Breast epithelium (tissue), 4 donors: Measurements from ENCODE around the gene CARD14. TPM values are rescaled to one million over a fixed set of nuclear protein-coding genes. Genes with fewer than 3 reads are reported as not detected.

Experiments used
- DNase-seq, 2 donors: peaks; one replicate each; pipeline ENCODE4 v3.0.0-alpha.2; 2019; ENCODE audit warnings: low spot score in 2 of 2
- H3K27ac ChIP-seq, 2 donors: fragments of 200-600 bp; sonication (generic) in 1 of 2; one replicate each; pipeline ENCODE4 v1.5.1; 2016 to 2019; ENCODE audit warnings: mild to moderate bottlenecking in 1 of 2
- H3K27me3 ChIP-seq, 2 donors: fragments of 200-600 bp; sonication (generic) in 1 of 2; one replicate each; pipeline versions ENCODE4 v1.5.1 to v1.6.0; 2017 to 2019; ENCODE audit warnings: control low read depth in 1 of 2, mild to moderate bottlenecking in 1 of 2
- H3K36me3 ChIP-seq: fragments of 200-600 bp; one replicate; pipeline ENCODE4 v1.5.1; 2019
- H3K4me1 ChIP-seq, 2 donors: fragments of 200-600 bp; sonication (generic); one replicate each; pipeline ENCODE4 v1.5.1; 2016 to 2019; ENCODE audit warnings: control low read depth in 1 of 2
- H3K4me3 ChIP-seq, 3 donors: fragments of 200-600 bp; sonication (generic); 1 replicate in 2 of 3; 2 replicates in 1 of 3; pipeline ENCODE4 v1.5.1; 2016 to 2019; ENCODE audit warnings: mild to moderate bottlenecking in 3 of 3, moderate library complexity in 2 of 3
- H3K9me3 ChIP-seq, 2 donors: fragments of 200-600 bp; sonication (generic) in 1 of 2; one replicate each; pipeline ENCODE4 v1.5.1; 2016 to 2019; ENCODE audit warnings: control low read depth in 1 of 2
- POLR2A ChIP-seq: fragments of 450-650 bp; IDR thresholded peaks from one replicate; pipeline ENCODE4 v1.6.1; 2016; ENCODE audit warnings: antibody characterized with exemption, mild to moderate bottlenecking, moderate library complexity
- POLR2AphosphoS5 ChIP-seq, 3 donors: sonication (generic); formaldehyde crosslinking; IDR thresholded peaks; one replicate each; pipeline ENCODE4 v1.6.1; 2017; ENCODE audit warnings: antibody characterized with exemption in 3 of 3
- intact Hi-C: fragments of 100-400 bp; cut with DNase I; formaldehyde crosslinking; loops from one replicate; pipeline ENCODE4 v1.15.1; 2023; ENCODE audit warnings: low total_unique reads
- total RNA-seq, 3 donors: library from RNA; depleted of rRNA; stranded (reverse); fragments of >200 nt; gene quantifications; one replicate each; pipeline ENCODE4 v1.1.0, GENCODE V29; 2016
- TF ChIP-seq, protein P1 (sequence below), 3 donors: fragments of 450-650 bp; IDR thresholded peaks; one replicate each; pipeline ENCODE4 v1.5.1; 2016 to 2017; ENCODE audit warnings: antibody characterized with exemption in 3 of 3, mild to moderate bottlenecking in 3 of 3, moderate library complexity in 3 of 3

CARD14 gene
- total RNA-seq, 3 donors from 2014 or later, result 0.32 to 13.8 (median 9.4) TPM

GRCh38 chr17:80176757-80177156, 6.9 kb downstream of the CARD14 start:
- H3K4me1 ChIP-seq, result no peaks in the 10 kb centered on the region
- no peaks in the 10 kb centered on the region for H3K9me3 ChIP-seq
- TF ChIP-seq POLR2AphosphoS5 (IDR thresholded peaks at IDR 0.05) (no peak), POLR2A (no peak)
- TF ChIP-seq, protein P1, sequence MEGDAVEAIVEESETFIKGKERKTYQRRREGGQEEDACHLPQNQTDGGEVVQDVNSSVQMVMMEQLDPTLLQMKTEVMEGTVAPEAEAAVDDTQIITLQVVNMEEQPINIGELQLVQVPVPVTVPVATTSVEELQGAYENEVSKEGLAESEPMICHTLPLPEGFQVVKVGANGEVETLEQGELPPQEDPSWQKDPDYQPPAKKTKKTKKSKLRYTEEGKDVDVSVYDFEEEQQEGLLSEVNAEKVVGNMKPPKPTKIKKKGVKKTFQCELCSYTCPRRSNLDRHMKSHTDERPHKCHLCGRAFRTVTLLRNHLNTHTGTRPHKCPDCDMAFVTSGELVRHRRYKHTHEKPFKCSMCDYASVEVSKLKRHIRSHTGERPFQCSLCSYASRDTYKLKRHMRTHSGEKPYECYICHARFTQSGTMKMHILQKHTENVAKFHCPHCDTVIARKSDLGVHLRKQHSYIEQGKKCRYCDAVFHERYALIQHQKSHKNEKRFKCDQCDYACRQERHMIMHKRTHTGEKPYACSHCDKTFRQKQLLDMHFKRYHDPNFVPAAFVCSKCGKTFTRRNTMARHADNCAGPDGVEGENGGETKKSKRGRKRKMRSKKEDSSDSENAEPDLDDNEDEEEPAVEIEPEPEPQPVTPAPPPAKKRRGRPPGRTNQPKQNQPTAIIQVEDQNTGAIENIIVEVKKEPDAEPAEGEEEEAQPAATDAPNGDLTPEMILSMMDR (IDR thresholded peaks at IDR 0.05), result no peak
- H3K27ac ChIP-seq, result no peak overlapping the region
- intact Hi-C loops, result no loop called here
- H3K36me3 ChIP-seq, result no peaks in the 10 kb centered on the region
- no peak for DNase-seq
- no peak overlapping the region for H3K4me3 ChIP-seq
- no peaks in the 10 kb centered on the region for H3K27me3 ChIP-seq

- H3K36me3 ChIP-seq, result no peaks in the 10 kb centered on the region
- TF ChIP-seq POLR2A (no peak), POLR2AphosphoS5 (IDR thresholded peaks at IDR 0.05) (no peak)
- TF ChIP-seq, protein P1 (IDR thresholded peaks at IDR 0.05), result no peak
- H3K9me3 ChIP-seq, result no peaks in the 10 kb centered on the region
- no peak overlapping the region for H3K27ac ChIP-seq
- intact Hi-C loops, result no loop called here
- H3K4me3 ChIP-seq, result no peak overlapping the region
- H3K4me1 ChIP-seq, result no peaks in the 10 kb centered on the region
- no peaks in the 10 kb centered on the region for H3K27me3 ChIP-seq
- no peak for DNase-seq
These were observed 8.3 kb downstream of the CARD14 start for GRCh38 chr17:80177986-80178595.

GRCh38 chr17:80180192-80180591, 10.4 kb downstream of the CARD14 start:
- Histone ChIP-seq H3K27ac (no peak overlapping the region), H3K9me3 (no peaks in the 10 kb centered on the region), H3K4me3 (no peak overlapping the region), H3K27me3 (no peaks in the 10 kb centered on the region), H3K4me1 (no peaks in the 10 kb centered on the region), H3K36me3 (no peaks in the 10 kb centered on the region)
- no peak for DNase-seq
- no peak for TF ChIP-seq POLR2A
- TF ChIP-seq, protein P1 (IDR thresholded peaks at IDR 0.05), result no peak
- TF ChIP-seq POLR2AphosphoS5 (IDR thresholded peaks at IDR 0.05), result no peak
- intact Hi-C loops, result no loop called here

GRCh38 chr17:80181431-80181830, 11.6 kb downstream of the CARD14 start:
- no peak overlapping the region for H3K4me3 ChIP-seq

DNA sequence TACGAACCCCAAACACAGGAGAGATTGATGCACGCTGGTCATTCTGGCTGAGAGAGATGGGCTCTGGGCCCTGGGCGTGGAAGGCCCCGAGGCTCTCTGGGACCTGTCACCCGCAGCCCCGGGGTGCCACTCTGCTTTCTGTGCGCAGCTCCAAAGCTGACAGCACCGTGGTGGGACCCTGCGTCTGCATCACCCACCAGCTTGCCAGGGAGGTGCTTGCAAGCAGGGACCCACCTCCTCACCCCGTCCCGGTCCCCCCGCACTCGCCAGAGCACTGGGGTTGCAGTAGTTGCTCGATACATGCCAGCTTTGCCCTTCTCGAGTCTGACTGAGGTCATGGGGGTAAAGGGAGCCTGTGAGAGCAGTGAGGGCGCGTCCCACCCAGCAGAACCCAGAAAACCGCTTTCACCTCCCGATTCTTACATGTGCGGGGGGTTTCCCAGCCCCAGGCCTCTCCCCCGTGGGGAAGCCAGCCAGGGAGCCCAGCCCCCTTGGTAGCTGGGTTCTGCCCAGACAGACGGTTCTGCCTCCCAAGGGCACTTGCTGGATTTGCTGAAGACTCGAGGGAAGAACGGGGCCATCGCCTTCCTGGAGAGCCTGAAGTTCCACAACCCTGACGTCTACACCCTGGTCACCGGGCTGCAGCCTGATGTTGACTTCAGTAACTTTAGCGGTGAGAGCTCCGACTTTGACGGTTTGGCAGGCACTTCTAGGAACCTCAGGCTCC, 12.5 kb downstream of the CARD14 start:
- H3K27ac ChIP-seq, result no peak overlapping the region
- DNase-seq, result no peak
- H3K4me1 ChIP-seq, result no peaks in the 10 kb centered on the region
- TF ChIP-seq, protein P1 (IDR thresholded peaks at IDR 0.05), result no peak
- no peak for TF ChIP-seq POLR2A
- H3K4me3 ChIP-seq, result no peak overlapping the region
- intact Hi-C loops, result no loop called here
- no peaks in the 10 kb centered on the region for H3K9me3 ChIP-seq
- no peaks in the 10 kb centered on the region for H3K27me3 ChIP-seq
- H3K36me3 ChIP-seq, result no peaks in the 10 kb centered on the region

More at GRCh38 chr17:80181431-80181830, 11.6 kb downstream of the CARD14 start:
- Histone ChIP-seq H3K9me3 (no peaks in the 10 kb centered on the region), H3K36me3 (no peaks in the 10 kb centered on the region), H3K27me3 (no peaks in the 10 kb centered on the region), H3K27ac (no peak overlapping the region), H3K4me1 (no peaks in the 10 kb centered on the region)
- DNase-seq, result no peak
- intact Hi-C loops, result no loop called here
- TF ChIP-seq POLR2AphosphoS5 (IDR thresholded peaks at IDR 0.05), result no peak
- no peak for TF ChIP-seq POLR2A
- TF ChIP-seq, protein P1 (IDR thresholded peaks at IDR 0.05), result no peak
